Neuronal stem cell (in vitro differentiated cells): ENCODE measurements around the gene GRM7.

Source experiments
- DNase-seq: peaks from one replicate; pipeline ENCODE4 v3.0.0-alpha.2; 2013; ENCODE audit warnings: low spot score
- H2AFZ ChIP-seq: one replicate; pipeline ENCODE4 v1.6.1; 2013; ENCODE audit warnings: mild to moderate bottlenecking, low read length, inconsistent platforms
- H2AK5ac ChIP-seq: 2 replicates; pipeline ENCODE4 v1.6.1; 2013; ENCODE audit warnings: low read depth, mild to moderate bottlenecking, inconsistent platforms, low read length, moderate library complexity, mixed read lengths
- H2BK120ac ChIP-seq: 2 replicates; pipeline ENCODE4 v1.6.1; 2013; ENCODE audit warnings: low read depth, mild to moderate bottlenecking, inconsistent platforms, low read length, moderate library complexity, mixed read lengths
- H2BK12ac ChIP-seq: one replicate; pipeline ENCODE4 v1.6.1; 2013; ENCODE audit warnings: low read length, inconsistent platforms
- H2BK15ac ChIP-seq: 2 replicates; pipeline ENCODE4 v1.6.1; 2013; ENCODE audit warnings: mild to moderate bottlenecking, low read length, inconsistent platforms, mixed read lengths
- H2BK5ac ChIP-seq: one replicate; pipeline ENCODE4 v1.6.1; 2013; ENCODE audit warnings: inconsistent platforms, mild to moderate bottlenecking, low read length, moderate library complexity
- H3K14ac ChIP-seq: one replicate; pipeline ENCODE4 v1.6.1; 2013; ENCODE audit warnings: low read length, inconsistent platforms
- H3K18ac ChIP-seq: 2 replicates; pipeline ENCODE4 v1.6.1; 2013; ENCODE audit warnings: low read length, inconsistent platforms
- H3K23ac ChIP-seq: 2 replicates; pipeline ENCODE4 v1.6.1; 2013; ENCODE audit warnings: low read depth, mild to moderate bottlenecking, mixed read lengths, low read length, inconsistent platforms; ENCODE audit not compliant: poor library complexity
- H3K27ac ChIP-seq: replicated peaks from 3 replicates; pipeline ENCODE4 v1.5.1; 2013; ENCODE audit warnings: low read length, inconsistent platforms
- H3K27me3 ChIP-seq, 3 experiments: 2 replicates each; pipeline ENCODE4 v1.6.1; 2013; ENCODE audit warnings: low read length in 3 of 3, mild to moderate bottlenecking in 2 of 3, inconsistent platforms in 1 of 3, low read depth in 1 of 3, mixed read lengths in 1 of 3, moderate library complexity in 1 of 3; ENCODE audit not compliant: control insufficient read depth in 3 of 3, insufficient read depth in 3 of 3
- H3K36me3 ChIP-seq, 2 donors: replicated peaks in 1 of 2; 2 replicates each; pipeline ENCODE4 v1.6.1; 2013; ENCODE audit warnings: low read length in 2 of 2; ENCODE audit not compliant: control insufficient read depth in 2 of 2, insufficient read depth in 2 of 2
- H3K4ac ChIP-seq: 2 replicates; pipeline ENCODE4 v1.6.1; 2013; ENCODE audit warnings: inconsistent platforms, mild to moderate bottlenecking, low read length, moderate library complexity
- H3K4me1 ChIP-seq, 2 donors: 1 replicate in 1 of 2; 2 replicates in 1 of 2; pipeline ENCODE4 v1.6.1; 2013; ENCODE audit warnings: low read length in 2 of 2, low read depth in 1 of 2; ENCODE audit not compliant: control insufficient read depth in 2 of 2, insufficient read depth in 1 of 2
- H3K4me2 ChIP-seq: one replicate; pipeline ENCODE4 v1.6.1; 2013; ENCODE audit warnings: mild to moderate bottlenecking, low read length, inconsistent platforms; ENCODE audit not compliant: insufficient read depth, poor library complexity, severe bottlenecking
- H3K4me3 ChIP-seq, 2 donors: 2 replicates each; pipeline ENCODE4 v1.5.1; 2013; ENCODE audit warnings: low read length in 2 of 2, mild to moderate bottlenecking in 2 of 2, inconsistent platforms in 1 of 2, moderate library complexity in 1 of 2
- H3K79me1 ChIP-seq: one replicate; pipeline ENCODE4 v1.6.1; 2013; ENCODE audit warnings: low read depth, mild to moderate bottlenecking, inconsistent platforms, low read length, moderate library complexity
- H3K9ac ChIP-seq: one replicate; pipeline ENCODE4 v1.6.1; 2013; ENCODE audit warnings: mild to moderate bottlenecking, low read depth, low read length, inconsistent platforms; ENCODE audit not compliant: poor library complexity
- H3K9me3 ChIP-seq, 2 donors: replicated peaks in 1 of 2; 2 replicates each; pipeline versions ENCODE3 to v1.6.1; 2013; ENCODE audit warnings: low read length in 2 of 2, mild to moderate bottlenecking in 2 of 2, inconsistent platforms in 1 of 2, low read depth in 1 of 2, mixed read lengths in 1 of 2, moderate library complexity in 1 of 2; ENCODE audit not compliant: control insufficient read depth in 2 of 2, insufficient read depth in 1 of 2
- H4K8ac ChIP-seq: one replicate; pipeline ENCODE4 v1.6.1; 2013; ENCODE audit warnings: low read depth, mild to moderate bottlenecking, inconsistent platforms, low read length, moderate library complexity
- H4K91ac ChIP-seq: one replicate; pipeline ENCODE4 v1.6.1; 2013; ENCODE audit warnings: low read length, low read depth, mild to moderate bottlenecking, inconsistent platforms; ENCODE audit not compliant: poor library complexity
- WGBS, 2 donors: extraction: QIAGEN DNeasy Blood & Tissue Kit; methylation state at CpG; one replicate each; pipeline ENCODE4 v1.1.7; 2013; ENCODE audit warnings: missing lambda C conversion rate in 2 of 2, mixed read lengths in 1 of 2; ENCODE audit not compliant: insufficient read length in 2 of 2, insufficient replicate concordance in 1 of 2; ENCODE audit errors: extremely low coverage in 2 of 2; 5-methylcytosine and 5-hydroxymethylcytosine counted together

The GRM7 gene

GRCh38 chr3:7275396-7275795, 414.5 kb downstream of the GRM7 start:
- no peak overlapping the region for H4K8ac ChIP-seq
- H3K9ac ChIP-seq, result no peak overlapping the region
- no peak overlapping the region for H3K23ac ChIP-seq
- H3K4me1 ChIP-seq, result no peaks in the 10 kb centered on the region
- no peak overlapping the region for H2AFZ ChIP-seq
- WGBS, 2 donors, result no CpG with 5 or more reads among the region's 2 CpGs
- H3K14ac ChIP-seq, result no peak overlapping the region
- DNase-seq, result no peak
- H3K27me3 ChIP-seq, result no peaks in the 10 kb centered on the region
- no peak overlapping the region for H2BK15ac ChIP-seq
- no peaks in the 10 kb centered on the region for H3K36me3 ChIP-seq
- H3K9me3 ChIP-seq, result no peaks in the 10 kb centered on the region
- no peak overlapping the region for H2BK5ac ChIP-seq
- H2AK5ac ChIP-seq, result no peak overlapping the region
- H3K18ac ChIP-seq, result no peak overlapping the region
- no peaks in the 10 kb centered on the region for H3K79me1 ChIP-seq
- no peak overlapping the region for H2BK120ac ChIP-seq
- H4K91ac ChIP-seq, result no peak overlapping the region
- H2BK12ac ChIP-seq, result no peak overlapping the region
- no peak overlapping the region for H3K4me3 ChIP-seq
- no peak overlapping the region for H3K4me2 ChIP-seq
- H3K4ac ChIP-seq, result no peak overlapping the region
- no peak overlapping the region for H3K27ac ChIP-seq

GRCh38 chr3:7280318-7280717, 419.4 kb downstream of the GRM7 start:
- Histone ChIP-seq H4K91ac (no peak overlapping the region), H2BK12ac (no peak overlapping the region), H3K4ac (no peak overlapping the region), H4K8ac (no peak overlapping the region), H3K18ac (no peak overlapping the region), H3K27me3 (no peaks in the 10 kb centered on the region), H3K4me1 (no peaks in the 10 kb centered on the region), H2AK5ac (no peak overlapping the region), H2AFZ (no peak overlapping the region), H3K4me2 (no peak overlapping the region), H3K14ac (no peak overlapping the region), H2BK120ac (no peak overlapping the region), H3K27ac (no peak overlapping the region), H2BK5ac (no peak overlapping the region), H2BK15ac (no peak overlapping the region), H3K36me3 (no peaks in the 10 kb centered on the region), H3K23ac (no peak overlapping the region), H3K4me3 (no peak overlapping the region), H3K79me1 (no peaks in the 10 kb centered on the region), H3K9ac (no peak overlapping the region), H3K9me3 (no peaks in the 10 kb centered on the region)
- DNase-seq, result no peak
- no CpG with 5 or more reads among the region's 4 CpGs for WGBS, 2 donors

GRCh38 chr3:7282988-7283387, 422.1 kb downstream of the GRM7 start:
- Histone ChIP-seq H3K9ac (no peak overlapping the region), H2AFZ (no peak overlapping the region), H4K8ac (no peak overlapping the region), H3K18ac (no peak overlapping the region), H3K27me3 (no peaks in the 10 kb centered on the region), H2BK5ac (no peak overlapping the region), H3K27ac (no peak overlapping the region), H3K4ac (no peak overlapping the region), H3K4me2 (no peak overlapping the region), H3K9me3 (no peaks in the 10 kb centered on the region), H3K23ac (no peak overlapping the region), H3K4me1 (no peaks in the 10 kb centered on the region), H2BK12ac (no peak overlapping the region), H3K4me3 (no peak overlapping the region), H2BK15ac (no peak overlapping the region), H4K91ac (no peak overlapping the region), H3K79me1 (no peaks in the 10 kb centered on the region), H3K36me3 (no peaks in the 10 kb centered on the region), H3K14ac (no peak overlapping the region), H2BK120ac (no peak overlapping the region), H2AK5ac (no peak overlapping the region)
- no peak for DNase-seq
- WGBS, 2 donors, result no CpG with 5 or more reads among the region's 4 CpGs

GRCh38 chr3:7285505-7285904, 424.6 kb downstream of the GRM7 start:
- H3K36me3 ChIP-seq, result no peaks in the 10 kb centered on the region
- DNase-seq, result no peak
- no peak overlapping the region for H3K23ac ChIP-seq
- H3K9me3 ChIP-seq, result no peaks in the 10 kb centered on the region
- no peak overlapping the region for H3K14ac ChIP-seq
- no peaks in the 10 kb centered on the region for H3K79me1 ChIP-seq
- no peak overlapping the region for H2AFZ ChIP-seq
- H3K4me2 ChIP-seq, result no peak overlapping the region
- H3K4ac ChIP-seq, result no peak overlapping the region
- no peaks in the 10 kb centered on the region for H3K27me3 ChIP-seq
- H2BK15ac ChIP-seq, result no peak overlapping the region
- H2BK5ac ChIP-seq, result no peak overlapping the region
- H2BK12ac ChIP-seq, result no peak overlapping the region
- no CpG with 5 or more reads among the region's 3 CpGs for WGBS, 2 donors
- no peak overlapping the region for H2BK120ac ChIP-seq
- H3K4me3 ChIP-seq, result no peak overlapping the region
- no peak overlapping the region for H3K9ac ChIP-seq
- H2AK5ac ChIP-seq, result no peak overlapping the region
- H3K18ac ChIP-seq, result no peak overlapping the region
- no peak overlapping the region for H3K27ac ChIP-seq
- H4K91ac ChIP-seq, result no peak overlapping the region
- H4K8ac ChIP-seq, result no peak overlapping the region
- H3K4me1 ChIP-seq, result no peaks in the 10 kb centered on the region
